Superior temporal gyrus (tissue), 1 donor: Measurements from ENCODE around the gene NUDT4.
"Not testable (repeated sequence)": the region's sequence is repeated elsewhere in the genome, so short reads cannot be mapped to it uniquely, and the experiment has no call there.

ENCODE experiments used
- DNase-seq: peaks from one replicate; pipeline ENCODE4 v3.0.0-alpha.2; 2016; ENCODE audit errors: extremely low spot score

The NUDT4 gene

GRCh38 chr12:93399183-93399863 lies 21.6 kb downstream of the NUDT4 start:
- not testable (repeated sequence) for DNase-seq

- DNase-seq = no peak
Measured at GRCh38 chr12:93402333-93403311, 24.9 kb downstream of the NUDT4 start.

GRCh38 chr12:93403988-93404803 lies 26.5 kb downstream of the NUDT4 start:
- DNase-seq = no peak

GRCh38 chr12:93404961-93405849 lies 27.5 kb downstream of the NUDT4 start:
- no peak for DNase-seq

GRCh38 chr12:93407054-93407962 lies 29.6 kb downstream of the NUDT4 start:
- no peak for DNase-seq

GRCh38 chr12:93407963-93408283 lies 30.2 kb downstream of the NUDT4 start:
- no peak for DNase-seq

- no peak for DNase-seq
Measured at GRCh38 chr12:93408813-93409212, 31.1 kb downstream of the NUDT4 start.

GRCh38 chr12:93409343-93410187 lies 31.8 kb downstream of the NUDT4 start:
- not testable (repeated sequence) for DNase-seq

GRCh38 chr12:93411060-93411459 lies 33.3 kb downstream of the NUDT4 start:
- DNase-seq = not testable (repeated sequence)

GRCh38 chr12:93412396-93412795 lies 34.7 kb downstream of the NUDT4 start:
- DNase-seq = not testable (repeated sequence)

- DNase-seq = no peak
Measured at GRCh38 chr12:93413064-93413463, 35.3 kb downstream of the NUDT4 start.

- no peak for DNase-seq
Measured at GRCh38 chr12:93415723-93416464, 38.2 kb downstream of the NUDT4 start.

- no peak for DNase-seq
Measured at GRCh38 chr12:93417967-93418480, 40.3 kb downstream of the NUDT4 start.

- DNase-seq = peak; percentile 78
Measured at GRCh38 chr12:93419388-93420034, 41.8 kb downstream of the NUDT4 start.

GRCh38 chr12:93422050-93422449 lies 44.3 kb downstream of the NUDT4 start:
- no peak for DNase-seq

- no peak for DNase-seq
Measured at GRCh38 chr12:93425736-93426411, 48.1 kb downstream of the NUDT4 start.

GRCh38 chr12:93426412-93426805 lies 48.7 kb downstream of the NUDT4 start:
- no peak for DNase-seq
